Middle frontal gyrus (tissue), 1 donor: Measurements from ENCODE around the gene SLC35F3.

Experiments
- DNase-seq: peaks from one replicate; pipeline ENCODE4 v3.0.0-alpha.2; 2015; ENCODE audit warnings: low spot score; ENCODE audit errors: extremely low spot score

Gene SLC35F3

DNA sequence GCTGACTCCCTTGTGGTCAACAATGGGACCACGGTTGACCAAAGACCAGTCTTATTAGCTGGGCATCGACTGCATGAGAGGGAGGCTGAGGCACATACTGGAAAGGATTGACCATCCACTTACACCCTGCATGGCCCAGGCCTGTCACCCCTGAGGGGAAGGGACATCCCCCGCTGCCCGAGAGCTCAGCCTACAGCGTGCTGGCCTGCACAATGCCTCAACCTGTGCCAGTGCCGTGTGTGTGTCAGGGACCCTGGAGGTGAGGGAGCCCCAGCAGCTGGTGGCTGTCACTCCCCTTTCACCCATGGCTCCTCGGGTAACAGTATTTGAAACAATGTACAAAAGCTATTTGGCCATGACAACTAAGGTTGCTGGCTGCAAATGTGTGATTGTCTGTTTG, 67.3 kb downstream of the SLC35F3 start:
- DNase-seq, result no peak

DNA sequence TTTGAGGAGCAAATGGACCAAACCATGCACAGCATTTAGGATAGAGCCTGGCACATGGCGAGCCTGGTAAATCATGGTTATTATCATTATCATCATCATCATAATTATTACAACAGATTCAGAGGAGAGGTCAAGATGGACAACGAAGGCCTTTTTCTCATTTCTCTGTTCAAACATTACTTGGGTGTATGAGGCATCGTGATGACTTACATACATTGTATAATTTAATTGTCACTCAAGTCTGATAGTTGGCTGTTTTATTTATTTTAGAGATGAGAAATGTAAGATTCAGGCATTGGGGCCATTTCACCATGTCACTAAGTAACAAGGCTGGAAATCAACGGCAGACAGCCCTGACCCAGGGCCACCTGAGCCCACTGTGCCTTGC, 68.1 kb downstream of the SLC35F3 start:
- DNase-seq, result no peak

DNA sequence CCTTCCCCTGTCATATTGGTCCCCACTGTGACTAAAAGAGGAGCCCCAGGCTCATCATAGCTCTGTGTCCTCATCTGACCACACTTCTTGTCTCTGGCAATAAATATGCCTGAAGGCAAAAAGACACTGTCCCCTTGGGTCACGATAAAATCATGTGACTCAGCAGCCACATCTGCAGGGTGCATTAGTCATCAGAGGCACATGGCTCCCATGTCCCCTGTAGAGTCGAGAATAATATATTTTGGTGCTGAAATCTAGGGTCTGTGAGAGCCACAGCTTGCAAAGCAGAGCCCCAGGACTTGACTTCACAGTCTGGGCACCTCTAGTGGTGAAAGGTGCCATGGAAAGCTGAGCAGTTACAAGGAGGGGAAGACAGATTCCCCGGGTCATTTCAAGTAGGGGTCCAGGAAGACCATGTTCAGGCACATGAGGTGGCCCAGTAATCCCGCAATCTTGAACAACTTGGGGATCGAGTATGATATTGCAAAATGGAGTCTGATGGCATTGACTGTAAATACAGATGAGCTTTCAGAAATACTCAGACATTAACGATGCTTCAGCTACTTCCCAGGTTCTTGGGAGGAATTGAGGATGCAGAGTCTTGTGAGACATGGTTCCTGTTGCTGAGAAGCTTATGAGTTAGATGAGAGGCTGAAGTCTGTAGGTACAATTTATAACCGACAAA, 68.6 kb downstream of the SLC35F3 start:
- DNase-seq, result no peak

DNA sequence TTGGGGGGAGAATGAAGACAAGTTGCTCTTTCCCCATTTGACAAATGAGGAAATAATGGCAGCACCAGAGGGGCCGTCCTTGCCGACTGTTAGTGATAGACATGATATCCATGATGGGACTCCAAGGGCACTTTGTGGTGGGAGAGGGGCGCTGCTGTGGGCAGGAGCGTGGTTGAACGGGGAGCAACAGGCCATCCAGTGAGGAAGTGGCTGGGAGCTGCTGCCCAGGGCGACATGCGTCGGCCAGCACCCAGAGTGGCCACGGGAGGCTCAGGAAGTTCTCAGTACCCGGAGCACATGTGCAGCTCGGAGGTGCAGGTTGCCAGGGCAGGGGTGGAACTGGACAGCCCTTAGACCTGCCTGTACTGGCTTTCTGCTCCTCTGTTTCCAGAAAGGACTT, 71.0 kb downstream of the SLC35F3 start:
- no peak for DNase-seq

DNA sequence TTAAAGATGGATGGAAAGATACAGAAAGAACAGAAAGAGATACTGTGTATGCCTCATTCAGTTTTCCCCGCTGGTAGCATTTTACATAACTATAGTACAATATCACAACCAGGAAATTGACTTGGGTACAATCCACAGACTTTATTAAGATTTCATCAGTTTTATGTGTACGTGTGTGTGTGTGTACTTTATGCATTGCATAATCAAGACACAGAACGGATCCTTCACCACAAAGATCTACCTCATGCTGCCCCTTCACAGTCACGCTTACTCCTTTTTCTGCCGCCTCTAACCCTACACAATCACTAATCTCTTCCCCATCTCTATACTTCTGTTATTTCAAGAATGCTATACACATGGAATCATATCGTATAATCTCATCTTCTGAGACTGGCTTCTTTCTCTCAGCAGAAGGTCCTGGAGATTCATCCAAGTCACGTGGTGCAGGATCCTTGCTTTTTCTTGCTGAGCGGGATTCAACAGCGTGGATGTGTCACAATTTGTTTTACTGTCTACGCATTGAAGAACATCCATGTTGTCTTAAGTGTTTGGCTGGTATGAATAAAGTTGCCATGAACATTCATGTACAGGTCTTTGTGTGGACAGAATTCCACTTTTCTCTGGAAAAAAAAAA, 76.7 kb downstream of the SLC35F3 start:
- no peak for DNase-seq

DNA sequence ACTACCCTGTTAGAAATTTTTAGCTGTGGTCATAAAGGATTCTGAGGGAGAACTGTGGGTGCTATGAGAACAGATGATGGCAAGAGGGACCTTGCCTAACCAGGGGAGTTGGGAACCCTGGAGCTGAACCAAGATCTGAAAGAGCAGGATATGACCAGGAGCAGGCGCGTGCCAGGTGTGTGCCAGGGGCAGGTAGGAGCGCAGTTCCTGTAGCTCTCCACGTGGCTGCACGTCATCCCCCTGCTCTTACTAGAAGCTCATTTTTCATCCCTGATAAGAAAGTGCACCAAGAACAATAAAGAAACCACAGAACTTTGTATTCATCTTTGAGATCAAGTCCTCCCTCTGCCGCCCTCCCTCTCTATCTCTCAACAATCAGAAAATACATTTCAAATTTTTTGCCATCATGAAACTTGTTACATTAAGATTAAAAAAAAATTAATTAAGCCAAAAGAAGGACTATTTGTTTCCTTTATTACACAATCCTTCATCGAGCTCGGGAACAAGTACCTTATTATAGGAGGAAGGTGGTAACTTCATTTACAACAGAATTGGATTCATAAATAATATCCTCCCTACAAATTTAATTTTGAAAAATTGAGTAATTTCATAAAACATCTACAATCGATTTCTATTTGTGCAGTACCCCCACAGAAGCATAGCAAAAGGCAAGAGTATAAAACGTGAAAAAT, 78.5 kb downstream of the SLC35F3 start:
- DNase-seq, result no peak

DNA sequence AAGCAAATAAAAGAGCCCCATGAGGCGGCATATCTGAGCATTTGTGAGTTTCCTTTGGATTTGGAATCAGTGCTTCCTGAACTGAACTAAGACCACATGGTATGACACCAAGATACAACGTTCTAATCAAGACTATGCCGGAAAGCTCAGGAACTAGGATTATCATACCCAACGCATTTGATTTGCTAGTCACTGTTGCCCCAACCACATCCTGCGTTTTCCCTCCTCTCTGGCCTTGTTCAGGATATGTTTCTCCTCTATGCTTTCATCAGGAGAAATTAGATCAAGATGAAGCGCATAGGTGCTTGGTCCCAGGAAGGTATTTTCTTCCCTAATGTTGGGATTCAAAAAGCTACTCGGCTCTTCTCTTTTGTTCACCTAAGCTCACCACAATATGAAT, 79.3 kb downstream of the SLC35F3 start:
- DNase-seq, result no peak

DNA sequence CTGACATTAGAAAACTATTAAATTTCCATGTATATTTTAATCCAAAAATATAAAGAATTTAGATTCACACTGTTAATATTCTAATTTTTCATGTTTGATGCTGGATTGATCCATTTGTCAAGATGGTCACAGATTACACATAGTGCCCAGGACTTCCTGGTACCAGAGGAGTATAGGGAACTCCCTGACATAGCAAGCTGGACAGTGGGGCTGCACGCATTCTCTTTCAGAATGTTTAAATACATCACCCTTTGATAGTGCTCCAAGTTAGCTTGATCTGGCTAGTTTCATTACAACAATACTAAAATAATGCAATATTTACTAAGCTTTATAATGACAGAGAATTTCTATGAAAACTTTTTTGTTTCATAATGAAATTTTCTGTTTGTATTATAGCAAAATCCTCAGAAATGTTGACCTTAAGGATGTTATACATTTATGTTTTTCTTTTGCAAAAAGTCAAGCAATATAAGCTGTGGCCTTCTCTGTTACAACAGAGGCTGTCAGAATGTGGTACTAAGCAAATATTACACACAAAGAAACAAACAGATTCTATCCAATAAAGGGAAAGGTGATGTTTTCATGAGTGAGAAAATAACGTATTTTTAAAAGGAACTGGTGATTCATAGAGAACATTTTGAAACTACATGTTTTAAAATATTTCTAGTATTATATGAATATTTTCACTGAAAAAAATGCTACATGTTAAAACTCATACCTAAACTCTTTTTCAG, 84.7 kb downstream of the SLC35F3 start:
- no peak for DNase-seq

DNA sequence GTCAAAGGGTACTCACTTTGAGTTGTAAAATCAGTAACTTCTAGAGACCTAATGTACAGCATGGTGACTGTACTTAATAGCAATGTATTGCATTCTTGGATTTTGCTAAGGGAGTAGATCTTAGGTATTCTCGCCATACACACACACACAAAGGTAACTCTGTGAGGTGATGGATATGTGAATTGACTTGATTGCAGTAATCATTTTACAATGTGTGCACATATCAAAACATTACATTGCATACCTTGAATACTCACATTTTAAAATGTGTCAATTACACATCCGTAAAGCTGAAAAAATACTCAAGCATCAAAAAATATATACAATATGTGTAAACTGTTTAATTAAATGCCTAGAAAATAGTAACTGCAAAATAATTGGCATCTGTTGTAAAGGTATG, 86.0 kb downstream of the SLC35F3 start:
- DNase-seq, result no peak

DNA sequence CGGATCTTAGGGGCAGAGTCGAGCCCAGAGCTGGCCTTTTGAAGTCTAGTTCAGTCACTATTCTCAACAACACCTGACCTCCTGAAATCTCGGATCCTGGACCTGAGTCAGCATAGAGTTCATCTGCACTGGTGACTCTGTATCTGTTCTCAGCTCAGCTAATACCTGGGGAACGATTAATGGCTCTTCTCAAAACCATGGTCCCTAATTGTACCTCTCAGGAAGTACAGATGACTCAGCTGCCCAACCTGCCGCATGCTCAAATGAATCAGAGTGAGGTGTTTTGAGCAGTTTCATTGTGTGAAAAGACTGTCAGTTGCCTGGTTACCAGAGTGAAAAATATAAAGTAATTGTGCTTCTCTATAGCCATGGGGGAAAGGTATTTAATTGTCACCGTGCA, 89.2 kb downstream of the SLC35F3 start:
- no peak for DNase-seq

DNA sequence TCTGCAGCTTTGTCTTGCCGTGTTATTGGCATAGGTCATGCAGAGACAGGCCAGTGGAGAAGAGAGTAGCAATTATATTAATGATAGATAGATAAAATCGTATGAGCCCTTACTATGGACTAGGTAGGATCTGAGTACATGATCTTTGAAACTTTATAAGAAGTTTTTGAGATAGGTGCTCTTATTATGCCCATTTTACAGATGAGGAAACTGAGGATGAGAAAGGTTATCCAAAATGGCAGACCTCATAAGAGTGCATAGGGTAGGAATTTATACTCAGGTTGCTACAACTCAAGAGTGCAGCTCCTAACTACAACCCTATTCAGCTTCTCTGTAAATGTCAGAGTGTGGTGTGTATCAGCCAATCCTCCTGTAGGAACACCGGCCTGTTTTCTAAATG, 89.6 kb downstream of the SLC35F3 start:
- no peak for DNase-seq

DNA sequence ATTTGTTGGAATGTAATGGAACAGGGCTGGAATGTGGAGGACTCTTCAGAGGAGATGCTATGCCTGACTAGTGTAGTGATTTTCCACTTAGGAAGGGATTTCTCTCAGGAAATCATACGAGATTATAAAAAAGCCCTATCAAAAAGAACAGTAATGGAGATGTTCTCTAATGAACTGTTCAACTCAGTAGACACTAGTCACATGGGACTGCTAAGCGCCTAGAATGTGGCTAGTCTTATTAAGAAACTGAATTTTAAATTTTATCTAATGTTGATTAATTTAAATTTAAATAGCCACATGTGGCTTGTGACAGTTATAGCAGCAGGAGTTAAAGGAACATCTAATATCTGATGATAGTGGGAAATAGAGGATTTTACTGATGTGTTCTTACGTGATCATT, 94.0 kb downstream of the SLC35F3 start:
- no peak for DNase-seq

DNA sequence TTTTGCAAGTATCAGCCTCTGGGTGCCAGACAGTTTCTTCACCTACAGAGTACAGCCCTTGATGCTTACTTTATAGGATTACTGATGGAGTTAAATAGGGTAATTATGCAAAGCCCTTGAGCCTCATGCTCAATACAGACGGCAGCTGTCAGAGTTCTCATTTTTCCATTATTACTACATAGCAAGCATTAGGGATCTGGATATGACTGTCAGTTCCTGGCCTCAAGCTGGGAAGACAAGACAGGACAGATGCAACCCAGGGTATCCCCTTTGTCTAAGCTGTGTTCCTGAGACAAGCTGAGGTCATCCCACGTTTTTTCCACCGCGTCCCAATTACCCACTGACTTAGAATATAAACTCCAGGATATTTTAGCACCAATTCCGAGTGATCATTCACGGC, 94.4 kb downstream of the SLC35F3 start:
- DNase-seq, result no peak

DNA sequence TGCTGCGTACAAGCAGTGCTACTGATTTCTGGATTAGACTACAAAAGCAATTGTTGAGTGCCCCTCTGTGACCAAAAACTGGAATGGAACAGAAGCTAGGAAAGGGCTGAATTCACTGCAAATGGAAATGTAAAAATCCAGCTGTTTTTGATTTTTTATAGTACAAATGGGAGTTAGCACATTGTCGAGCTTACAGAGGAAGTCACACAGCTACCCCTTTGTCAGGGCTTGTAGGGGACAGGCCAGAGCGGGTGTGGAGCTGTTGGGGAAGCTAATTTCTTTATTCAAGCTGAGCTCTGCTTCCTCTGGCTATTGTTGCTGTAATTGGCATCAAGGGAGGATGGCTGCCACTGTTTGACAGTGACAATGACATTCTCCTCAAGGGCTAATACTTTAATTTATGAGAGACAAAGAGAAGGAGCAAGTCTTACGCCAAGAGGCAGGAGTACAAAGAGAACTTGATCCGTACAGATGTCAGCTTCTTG, 96.1 kb downstream of the SLC35F3 start:
- DNase-seq, result no peak

DNA sequence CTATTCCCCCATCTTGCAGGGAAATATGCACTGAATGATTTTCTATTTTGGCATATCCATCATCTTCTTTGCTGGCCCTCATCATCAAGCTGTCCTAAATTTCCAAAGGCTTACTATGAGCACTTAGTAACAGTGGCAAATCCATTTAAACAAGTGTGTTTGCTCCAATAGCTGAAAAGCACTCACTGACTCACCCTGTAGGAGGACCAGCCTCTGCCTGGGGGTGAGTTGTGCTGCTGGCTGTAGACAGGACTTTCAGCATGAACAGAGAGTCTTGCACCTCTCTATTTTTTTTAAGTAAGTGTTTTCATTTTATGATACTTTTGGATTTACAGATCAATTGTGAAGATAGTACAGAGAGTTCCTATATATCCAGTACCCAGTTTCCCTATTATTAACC, 97.3 kb downstream of the SLC35F3 start:
- no peak for DNase-seq

DNA sequence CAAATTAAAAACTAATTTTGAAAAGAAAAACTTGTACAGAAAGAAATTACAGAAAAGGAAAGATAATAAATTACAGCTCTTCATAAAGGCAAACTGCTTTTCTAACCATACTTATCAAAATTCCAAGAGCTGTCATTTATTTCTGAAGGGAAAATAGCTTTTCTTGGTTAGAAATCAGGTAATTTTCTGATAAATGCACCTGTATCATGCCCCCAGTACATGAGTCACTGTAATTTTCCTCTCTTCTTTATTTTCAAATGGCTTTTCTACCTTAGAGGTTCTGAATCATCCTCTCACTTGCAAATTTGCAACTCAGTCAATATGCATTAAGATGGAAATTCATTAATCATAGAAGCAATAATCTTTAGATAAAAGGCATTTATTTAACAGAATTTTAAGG, 100.1 kb downstream of the SLC35F3 start:
- DNase-seq, result no peak

DNA sequence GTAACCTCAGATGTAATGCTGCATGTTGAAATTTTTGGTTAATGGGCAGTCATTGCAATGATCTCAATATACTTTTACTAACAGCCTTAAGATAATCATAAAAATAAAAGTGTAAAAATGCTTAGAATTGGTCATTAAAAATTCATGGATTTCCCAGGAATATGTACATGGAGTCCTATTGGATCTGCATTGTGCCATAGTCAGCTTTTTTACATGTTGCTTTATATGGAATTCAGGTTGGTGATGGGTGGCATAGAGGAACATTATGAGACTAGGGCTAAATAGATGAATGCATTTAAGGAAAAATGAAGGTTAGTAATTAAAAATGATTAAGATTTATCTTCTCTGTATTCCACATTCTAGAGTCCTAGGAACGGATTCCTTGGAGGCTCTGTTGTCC, 103.2 kb downstream of the SLC35F3 start:
- DNase-seq, result no peak

DNA sequence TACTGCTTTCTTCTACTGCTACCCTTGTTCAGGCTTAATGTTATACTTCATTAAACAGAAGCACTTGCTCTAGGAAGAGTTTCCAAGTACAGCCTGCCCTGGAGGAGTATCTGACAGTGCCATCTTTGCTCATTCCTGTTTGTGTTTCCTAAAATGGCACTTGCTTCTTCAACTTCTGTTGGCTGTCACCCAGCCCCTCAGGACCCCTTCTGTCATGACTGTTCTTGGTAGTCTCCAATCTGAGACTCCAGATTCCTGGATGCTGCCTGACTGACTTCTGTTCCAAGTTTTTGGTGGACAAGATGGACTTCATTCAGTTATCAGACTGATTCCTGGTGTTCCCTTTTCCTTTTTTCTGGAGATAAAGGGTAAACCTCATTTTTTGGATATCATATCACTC, 104.1 kb downstream of the SLC35F3 start:
- no peak for DNase-seq

DNA sequence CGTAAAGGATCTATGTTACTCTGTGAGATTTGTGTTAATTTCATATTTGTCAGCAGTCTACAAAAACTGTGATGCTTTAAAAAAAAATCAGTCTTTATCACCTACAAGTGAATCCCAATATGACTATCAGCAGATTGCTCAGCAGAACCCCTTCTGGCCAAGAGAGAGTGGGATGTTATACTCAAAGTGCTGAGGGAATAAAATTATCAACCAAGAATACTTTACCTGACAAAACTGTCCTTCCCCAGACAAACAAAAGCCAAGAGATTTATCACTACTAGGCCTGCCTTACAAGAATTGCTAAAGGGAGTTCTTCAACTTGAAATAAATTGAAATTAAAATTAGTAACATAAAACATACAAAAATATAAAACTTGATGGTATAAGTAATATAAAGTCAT, 105.2 kb downstream of the SLC35F3 start:
- no peak for DNase-seq

DNA sequence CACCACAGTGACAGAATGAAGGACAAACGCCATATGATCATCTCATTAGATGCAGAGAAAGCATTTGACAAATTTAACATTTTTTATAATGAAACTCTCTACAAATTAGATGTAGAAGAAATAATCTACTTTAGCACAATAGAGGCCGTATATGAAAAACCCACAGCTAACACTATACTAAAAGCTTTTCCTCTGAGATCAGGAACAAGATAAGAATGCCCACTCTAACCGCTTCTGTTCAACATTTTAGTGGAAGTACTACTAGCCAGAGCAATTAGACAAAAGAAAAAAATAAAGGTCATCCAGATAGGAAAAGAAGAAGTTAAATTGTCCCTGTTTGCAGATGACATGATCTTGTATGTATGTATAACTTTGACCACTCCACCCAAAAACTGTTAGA, 109.7 kb downstream of the SLC35F3 start:
- DNase-seq, result no peak

DNA sequence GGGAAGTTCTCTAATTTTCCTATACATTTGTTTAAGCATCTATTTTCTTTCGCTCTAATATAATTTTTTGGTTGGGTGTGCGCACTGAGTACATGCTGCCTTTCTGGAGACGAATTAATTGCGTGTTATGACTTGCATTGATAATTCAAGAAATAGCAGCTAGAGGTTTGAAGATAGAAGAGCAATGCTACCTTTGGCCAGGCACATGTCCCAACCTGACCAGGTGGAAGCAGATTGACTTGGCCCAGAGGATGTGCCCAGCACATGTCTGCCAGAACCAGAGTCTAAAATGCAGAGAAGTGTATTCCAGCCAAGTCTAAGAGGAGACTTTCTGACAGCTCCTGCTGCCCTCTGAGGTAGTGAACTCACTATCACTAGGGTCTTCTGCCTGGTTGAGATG, 114.3 kb downstream of the SLC35F3 start:
- no peak for DNase-seq

DNA sequence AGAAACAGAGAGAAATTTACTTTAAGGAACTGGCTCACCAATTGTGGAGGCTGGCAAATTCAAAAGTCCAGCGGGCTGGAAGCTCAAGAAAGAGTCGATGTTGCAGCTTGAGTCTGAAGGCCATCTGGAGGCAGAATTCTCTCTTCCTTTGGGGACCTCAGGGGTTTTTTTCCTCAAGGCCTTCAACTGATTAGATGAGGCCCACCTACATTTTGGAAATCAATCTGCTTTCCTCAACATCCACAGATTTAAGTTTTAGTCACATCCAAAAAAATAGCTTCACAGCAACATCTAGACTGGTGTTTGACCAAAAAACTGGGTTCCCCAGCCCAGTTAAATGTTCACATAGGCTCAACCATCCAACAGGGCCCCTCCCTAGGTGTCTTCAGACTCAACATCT, 114.9 kb downstream of the SLC35F3 start:
- no peak for DNase-seq
